GM12872 (cell line): Measurements from ENCODE around the gene HNRNPA3.

ENCODE experiments used
- CTCF ChIP-seq: IDR thresholded peaks from 3 replicates; pipeline ENCODE4 v1.5.1; 2011; ENCODE audit warnings: low read depth, mild to moderate bottlenecking, low read length, moderate library complexity; ENCODE audit not compliant: insufficient read depth

Gene HNRNPA3

GRCh38 chr2:177195194-177195593, 17.4 kb upstream of the HNRNPA3 start:
- TF ChIP-seq CTCF = peak; percentile 34; the same call in 2 of the 3 replicates

- no peak for TF ChIP-seq CTCF
Observed at GRCh38 chr2:177201919-177202346, 10.7 kb upstream of the HNRNPA3 start.

GRCh38 chr2:177204417-177204816, 8.2 kb upstream of the HNRNPA3 start:
- TF ChIP-seq CTCF = no peak

GRCh38 chr2:177207101-177207500, 5.5 kb upstream of the HNRNPA3 start:
- TF ChIP-seq CTCF = no peak

- no peak for TF ChIP-seq CTCF
Observed at GRCh38 chr2:177211169-177211568, 1.4 kb upstream of the HNRNPA3 start.

GRCh38 chr2:177211576-177212105, 953 bp upstream of the HNRNPA3 start:
- no peak for TF ChIP-seq CTCF

- TF ChIP-seq CTCF = no peak
Observed at GRCh38 chr2:177212891-177213856, 580 bp downstream of the HNRNPA3 start.
